A549 (cell line): ENCODE results near the gene KRT222. TPM values are rescaled to one million over a fixed set of nuclear protein-coding genes. Genes with fewer than 3 reads are reported as not detected.

Source experiments
- ATAC-seq, 2 experiments: fragments of 200-7000 bp in 1 of 2; fragments of >200 bp in 1 of 2; cut with Nextera tagmentation in 1 of 2; cut with Tn5 transposase in 1 of 2; 3 replicates each; pipeline versions ENCODE4 v1.8.0 to v1.9.1; 2018 to 2020; ENCODE audit warnings: mild to moderate bottlenecking in 1 of 2, moderate library complexity in 1 of 2
- CTCF ChIA-PET: fragments of 300-600 bp; sonication (Branson Sonifier 250); formaldehyde crosslinking; extraction: SDS; loops from one replicate; lab custom pipeline; 2021; ENCODE audit warnings: antibody characterized with exemption, inconsistent platforms; lab: Yijun Ruan, JAX
- POLR2A ChIA-PET: fragments of 350-600 bp; formaldehyde crosslinking; extraction: SDS; loops from one replicate; lab custom pipeline; 2021; ENCODE audit warnings: antibody characterized with exemption, inconsistent platforms; lab: Yijun Ruan, JAX
- DNase-seq, 2 experiments: peaks; one replicate each; pipeline versions ENCODE4 v3.0.0 to v3.0.0-alpha.2; 2011 to 2016; ENCODE audit warnings: low read depth in 1 of 2, low spot score in 1 of 2
- FAIRE-seq: peaks from 2 replicates; lab custom pipeline; 2011; peaks lifted over from hg19 to GRCh38; lab: Jason Lieb, UNC
- H3K27ac ChIP-seq, 2 experiments: fragments of >200 bp; sonication (Bioruptor Twin); formaldehyde crosslinking; 3 replicates each; pipeline ENCODE4 v1.5.1; 2016 to 2017
- H3K4me1 ChIP-seq: fragments of >200 bp; sonication (Bioruptor Twin); formaldehyde crosslinking; 3 replicates; pipeline ENCODE4 v1.6.1; 2016
- H3K4me2 ChIP-seq: fragments of >200 bp; sonication (Bioruptor Twin); formaldehyde crosslinking; 3 replicates; pipeline ENCODE4 v1.6.1; 2016
- H3K4me3 ChIP-seq: fragments of >200 bp; sonication (Bioruptor Twin); formaldehyde crosslinking; 3 replicates; pipeline ENCODE4 v1.5.1; 2016
- H3K9me3 ChIP-seq: fragments of >200 bp; sonication (Bioruptor Twin); formaldehyde crosslinking; 3 replicates; pipeline ENCODE4 v1.6.1; 2016
- CBX2 ChIP-seq: fragments of 200-600 bp; sonication (generic); IDR thresholded peaks from 2 replicates; pipeline ENCODE4 v1.6.1; 2016; ENCODE audit warnings: low read depth, mild to moderate bottlenecking, borderline replicate concordance
- CBX8 ChIP-seq: fragments of 200-600 bp; sonication (generic); IDR thresholded peaks from 2 replicates; pipeline ENCODE4 v1.6.1; 2016
- CHD4 ChIP-seq: fragments of 200-600 bp; sonication (generic); IDR thresholded peaks from 2 replicates; pipeline ENCODE4 v1.6.1; 2016; ENCODE audit warnings: antibody characterized with exemption, mild to moderate bottlenecking, borderline replicate concordance
- FOXS1 ChIP-seq: fragments of 250-450 bp; sonication (Bioruptor Pico); IDR thresholded peaks from 2 replicates; pipeline ENCODE4 v1.5.0; 2020; ENCODE audit warnings: mild to moderate bottlenecking, moderate library complexity
- HEYL ChIP-seq: fragments of 250-450 bp; sonication (Bioruptor Pico); IDR thresholded peaks from 2 replicates; pipeline ENCODE4 v1.8.0; 2021; ENCODE audit warnings: mild to moderate bottlenecking, moderate library complexity
- MAZ ChIP-seq: fragments of 150-350 bp; IDR thresholded peaks from 2 replicates; pipeline ENCODE4 v1.6.1; 2014; ENCODE audit warnings: antibody characterized with exemption, low read depth, low read length, borderline replicate concordance
- NPAS2 ChIP-seq: fragments of 250-450 bp; sonication (Bioruptor Pico); IDR thresholded peaks from 2 replicates; pipeline ENCODE4 v1.8.0; 2022; ENCODE audit warnings: mild to moderate bottlenecking, moderate library complexity, borderline replicate concordance
- RAD21 ChIP-seq, 2 experiments: fragments of >200 bp in 1 of 2; sonication (Bioruptor Twin) in 1 of 2; formaldehyde crosslinking in 1 of 2; IDR thresholded peaks in 1 of 2; conservative IDR thresholded peaks in 1 of 2; 2 replicates in 1 of 2; 3 replicates in 1 of 2; pipeline ENCODE4 v1.6.1; 2012 to 2018; ENCODE audit warnings: inconsistent platforms in 1 of 2
- RARB ChIP-seq: fragments of 250-450 bp; sonication (Bioruptor Pico); IDR thresholded peaks from 2 replicates; pipeline ENCODE4 v1.8.0; 2021; ENCODE audit warnings: mild to moderate bottlenecking, moderate library complexity
- RCOR1 ChIP-seq: fragments of 150-350 bp; IDR thresholded peaks from 2 replicates; pipeline ENCODE4 v1.6.1; 2014; ENCODE audit warnings: antibody characterized with exemption, low read length, low read depth
- RFX5 ChIP-seq: fragments of 450-650 bp; IDR thresholded peaks from 2 replicates; pipeline ENCODE4 v1.7.1; 2014; ENCODE audit warnings: antibody characterized with exemption, mild to moderate bottlenecking, moderate library complexity
- RNF2 ChIP-seq: fragments of 200-600 bp; sonication (generic); IDR thresholded peaks from 2 replicates; pipeline ENCODE4 v1.6.1; 2016; ENCODE audit warnings: low read depth, mild to moderate bottlenecking, antibody characterized with exemption, moderate library complexity, borderline replicate concordance
- SMC3 ChIP-seq: fragments of >200 bp; sonication (Bioruptor Twin); formaldehyde crosslinking; IDR thresholded peaks from 3 replicates; pipeline ENCODE4 v1.6.1; 2018; ENCODE audit warnings: inconsistent platforms
- SREBF2 ChIP-seq: fragments of 450-650 bp; IDR thresholded peaks from 2 replicates; pipeline ENCODE4 v1.6.1; 2014; ENCODE audit warnings: mild to moderate bottlenecking, moderate library complexity
- ZFP36 ChIP-seq: fragments of 450-650 bp; IDR thresholded peaks from 2 replicates; pipeline ENCODE4 v1.6.1; 2014; ENCODE audit warnings: borderline replicate concordance; ENCODE audit not compliant: partially characterized antibody
- ZNF302 ChIP-seq: fragments of 250-450 bp; sonication (Bioruptor Pico); IDR thresholded peaks from 2 replicates; pipeline ENCODE4 v1.9.0; 2021; ENCODE audit warnings: inconsistent platforms, mild to moderate bottlenecking, moderate library complexity
- whole genome bisulfite sequencing: methylation state at CpG from one replicate; pipeline ENCODE4 v1.1.6; 2017; ENCODE audit errors: missing lambda C conversion rate; 5-methylcytosine and 5-hydroxymethylcytosine counted together
- polyA plus RNA-seq, 4 experiments: library from polyadenylated mRNA; depleted of rRNA in 3 of 4; stranded (reverse); fragments of >200 nt; fragmentation: RNase III in 1 of 4; extraction: RNeasy Plus Mini Kit Qiagen cat#74134 plus additional on column Dnase treatment in 1 of 4; gene quantifications; 2 replicates in 3 of 4; 3 replicates in 1 of 4; pipeline ENCODE4 v1.2.3, GENCODE V29; 2011 to 2017
- TF ChIP-seq, protein P1 (sequence below): fragments of >200 bp; sonication (Bioruptor Twin); formaldehyde crosslinking; IDR thresholded peaks from 3 replicates; pipeline ENCODE4 v1.6.1; 2016
- TF ChIP-seq, protein P2 (sequence below): fragments of 200-600 bp; sonication (generic); IDR thresholded peaks from 2 replicates; pipeline ENCODE4 v1.6.1; 2016; ENCODE audit warnings: antibody characterized with exemption, mild to moderate bottlenecking, moderate library complexity
- TF ChIP-seq, protein P3 (sequence below): IDR thresholded peaks from 2 replicates; pipeline ENCODE4 v1.6.1; 2012
- TF ChIP-seq, protein P4 (sequence below): fragments of 250-450 bp; sonication (Bioruptor Pico); IDR thresholded peaks from 2 replicates; pipeline ENCODE4 v1.5.0; 2021; ENCODE audit warnings: mild to moderate bottlenecking, moderate library complexity, borderline replicate concordance

Gene KRT222
- polyA plus RNA-seq, 2 of the 4 experiments (the other 2 are of a cell fraction) = 1.8 TPM

DNA sequence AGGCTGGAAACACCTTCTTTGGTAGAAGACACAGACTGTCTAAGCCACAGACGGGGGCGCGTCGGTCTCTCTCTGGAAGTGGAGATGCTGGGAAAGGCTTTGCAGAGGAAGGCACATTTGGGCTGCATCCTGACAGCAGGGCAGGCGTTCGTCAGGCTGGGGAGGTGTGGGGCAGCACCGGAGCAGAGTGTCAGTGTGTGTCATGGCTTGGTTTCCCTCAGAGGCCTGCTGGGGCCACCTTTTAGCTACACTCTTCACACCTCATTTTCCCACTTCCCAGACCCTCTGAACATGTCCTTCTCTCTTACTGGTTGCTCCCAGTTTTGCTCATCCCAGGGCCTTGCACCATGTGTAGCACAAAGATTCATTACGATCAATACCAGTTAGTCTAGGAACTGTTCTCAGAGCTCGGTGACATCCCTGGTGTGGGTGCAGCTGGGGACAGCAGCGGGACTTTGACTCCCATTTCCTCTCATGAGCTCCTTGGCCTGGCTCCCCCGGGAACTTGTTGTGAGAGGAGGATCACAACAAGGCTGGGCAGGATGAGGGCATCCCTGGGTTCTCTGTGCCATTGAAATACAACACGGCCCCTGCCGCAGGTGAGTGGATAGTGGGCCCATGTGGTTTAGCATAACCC lies 50.4 kb downstream of the KRT222 start:
- no peak for TF ChIP-seq CHD4
- TF ChIP-seq CBX8 = no peak
- no peak for TF ChIP-seq SREBF2
- no peak for TF ChIP-seq RNF2
- no peak for TF ChIP-seq RAD21 (conservative IDR thresholded peaks at IDR 0.05 in 1 of 2, IDR thresholded peaks at IDR 0.05 in 1 of 2)
- TF ChIP-seq, protein P1, sequence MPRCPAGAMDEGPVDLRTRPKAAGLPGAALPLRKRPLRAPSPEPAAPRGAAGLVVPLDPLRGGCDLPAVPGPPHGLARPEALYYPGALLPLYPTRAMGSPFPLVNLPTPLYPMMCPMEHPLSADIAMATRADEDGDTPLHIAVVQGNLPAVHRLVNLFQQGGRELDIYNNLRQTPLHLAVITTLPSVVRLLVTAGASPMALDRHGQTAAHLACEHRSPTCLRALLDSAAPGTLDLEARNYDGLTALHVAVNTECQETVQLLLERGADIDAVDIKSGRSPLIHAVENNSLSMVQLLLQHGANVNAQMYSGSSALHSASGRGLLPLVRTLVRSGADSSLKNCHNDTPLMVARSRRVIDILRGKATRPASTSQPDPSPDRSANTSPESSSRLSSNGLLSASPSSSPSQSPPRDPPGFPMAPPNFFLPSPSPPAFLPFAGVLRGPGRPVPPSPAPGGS = no peak
- TF ChIP-seq HEYL (CRISPR knock-in tag) = no peak
- no peak for TF ChIP-seq ZFP36
- TF ChIP-seq, protein P2, sequence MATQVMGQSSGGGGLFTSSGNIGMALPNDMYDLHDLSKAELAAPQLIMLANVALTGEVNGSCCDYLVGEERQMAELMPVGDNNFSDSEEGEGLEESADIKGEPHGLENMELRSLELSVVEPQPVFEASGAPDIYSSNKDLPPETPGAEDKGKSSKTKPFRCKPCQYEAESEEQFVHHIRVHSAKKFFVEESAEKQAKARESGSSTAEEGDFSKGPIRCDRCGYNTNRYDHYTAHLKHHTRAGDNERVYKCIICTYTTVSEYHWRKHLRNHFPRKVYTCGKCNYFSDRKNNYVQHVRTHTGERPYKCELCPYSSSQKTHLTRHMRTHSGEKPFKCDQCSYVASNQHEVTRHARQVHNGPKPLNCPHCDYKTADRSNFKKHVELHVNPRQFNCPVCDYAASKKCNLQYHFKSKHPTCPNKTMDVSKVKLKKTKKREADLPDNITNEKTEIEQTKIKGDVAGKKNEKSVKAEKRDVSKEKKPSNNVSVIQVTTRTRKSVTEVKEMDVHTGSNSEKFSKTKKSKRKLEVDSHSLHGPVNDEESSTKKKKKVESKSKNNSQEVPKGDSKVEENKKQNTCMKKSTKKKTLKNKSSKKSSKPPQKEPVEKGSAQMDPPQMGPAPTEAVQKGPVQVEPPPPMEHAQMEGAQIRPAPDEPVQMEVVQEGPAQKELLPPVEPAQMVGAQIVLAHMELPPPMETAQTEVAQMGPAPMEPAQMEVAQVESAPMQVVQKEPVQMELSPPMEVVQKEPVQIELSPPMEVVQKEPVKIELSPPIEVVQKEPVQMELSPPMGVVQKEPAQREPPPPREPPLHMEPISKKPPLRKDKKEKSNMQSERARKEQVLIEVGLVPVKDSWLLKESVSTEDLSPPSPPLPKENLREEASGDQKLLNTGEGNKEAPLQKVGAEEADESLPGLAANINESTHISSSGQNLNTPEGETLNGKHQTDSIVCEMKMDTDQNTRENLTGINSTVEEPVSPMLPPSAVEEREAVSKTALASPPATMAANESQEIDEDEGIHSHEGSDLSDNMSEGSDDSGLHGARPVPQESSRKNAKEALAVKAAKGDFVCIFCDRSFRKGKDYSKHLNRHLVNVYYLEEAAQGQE = no peak
- no peak for TF ChIP-seq CBX2
- TF ChIP-seq FOXS1 (CRISPR knock-in tag) = no peak
- TF ChIP-seq ZNF302 (CRISPR knock-in tag) = no peak
- TF ChIP-seq, protein P3, sequence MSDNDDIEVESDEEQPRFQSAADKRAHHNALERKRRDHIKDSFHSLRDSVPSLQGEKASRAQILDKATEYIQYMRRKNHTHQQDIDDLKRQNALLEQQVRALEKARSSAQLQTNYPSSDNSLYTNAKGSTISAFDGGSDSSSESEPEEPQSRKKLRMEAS = no peak
- no peak for TF ChIP-seq NPAS2 (CRISPR knock-in tag)
- TF ChIP-seq SMC3 = no peak
- TF ChIP-seq RARB (CRISPR knock-in tag) = no peak
- TF ChIP-seq RFX5 = no peak
- no peak for TF ChIP-seq MAZ
- TF ChIP-seq, protein P4, sequence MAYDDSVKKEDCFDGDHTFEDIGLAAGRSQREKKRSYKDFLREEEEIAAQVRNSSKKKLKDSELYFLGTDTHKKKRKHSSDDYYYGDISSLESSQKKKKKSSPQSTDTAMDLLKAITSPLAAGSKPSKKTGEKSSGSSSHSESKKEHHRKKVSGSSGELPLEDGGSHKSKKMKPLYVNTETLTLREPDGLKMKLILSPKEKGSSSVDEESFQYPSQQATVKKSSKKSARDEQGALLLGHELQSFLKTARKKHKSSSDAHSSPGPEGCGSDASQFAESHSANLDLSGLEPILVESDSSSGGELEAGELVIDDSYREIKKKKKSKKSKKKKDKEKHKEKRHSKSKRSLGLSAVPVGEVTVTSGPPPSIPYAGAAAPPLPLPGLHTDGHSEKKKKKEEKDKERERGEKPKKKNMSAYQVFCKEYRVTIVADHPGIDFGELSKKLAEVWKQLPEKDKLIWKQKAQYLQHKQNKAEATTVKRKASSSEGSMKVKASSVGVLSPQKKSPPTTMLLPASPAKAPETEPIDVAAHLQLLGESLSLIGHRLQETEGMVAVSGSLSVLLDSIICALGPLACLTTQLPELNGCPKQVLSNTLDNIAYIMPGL (CRISPR knock-in tag) = no peak
- TF ChIP-seq RCOR1 = no peak
- FAIRE-seq (no peak), DNase-seq (no peak), ATAC-seq (no peak)
- H3K4me1 ChIP-seq = peaks cover 9% of the 10 kb centered on the region
- H3K4me2 ChIP-seq = no peak overlapping the region
- H3K27ac ChIP-seq = peak overlapping the region in 1 of 2 experiments; percentile 26; a peak in 1 of 6 replicates
- POLR2A ChIA-PET = interaction anchor here (0.6 kb wide), 1 partner anchor 30 kb away, joined by 3 read pairs; no protein-coding TSS in a partner anchor
- CTCF ChIA-PET = interaction anchor here (0.6 to 20.0 kb wide), 50 partner anchors 8 to 1053 kb away, joined by 3 to 304 read pairs (median 5); no protein-coding TSS in a partner anchor
- no peak overlapping the region for H3K4me3 ChIP-seq
- WGBS = 86% methylated on average over 13 of the region's 13 CpGs
- H3K9me3 ChIP-seq = no peaks in the 10 kb centered on the region
